ENCODE results near the gene ALKBH5. TPM values are rescaled to one million over a fixed set of nuclear protein-coding genes. Genes with fewer than 3 reads are reported as not detected.
A peak's percentile ranks its signal among the peaks of the same experiment; 100 is the strongest.

Gene ALKBH5
- total RNA-seq, 1 donor from 2014 or later, result 71.0 TPM

DNA sequence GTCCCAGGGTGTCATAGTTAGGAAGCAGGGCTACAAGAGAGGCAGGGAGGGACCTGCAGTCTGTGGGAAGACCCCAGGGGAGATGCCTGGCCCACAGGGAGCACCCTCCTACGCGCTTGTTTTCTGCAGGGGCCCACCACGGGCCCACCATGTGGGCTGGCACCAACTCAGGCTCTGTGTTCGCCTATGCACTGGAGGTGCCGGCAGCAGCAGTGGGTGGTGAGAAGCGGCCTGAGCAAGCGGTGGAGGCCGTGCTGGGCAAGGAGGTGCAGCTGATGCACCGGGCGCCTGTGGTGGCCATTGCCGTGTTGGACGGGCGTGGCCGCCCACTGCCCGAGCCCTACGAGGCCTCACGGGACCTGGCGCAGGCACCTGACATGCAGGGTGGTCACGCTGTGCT, 56.8 kb downstream of the ALKBH5 start:
- TF ChIP-seq, protein P1, sequence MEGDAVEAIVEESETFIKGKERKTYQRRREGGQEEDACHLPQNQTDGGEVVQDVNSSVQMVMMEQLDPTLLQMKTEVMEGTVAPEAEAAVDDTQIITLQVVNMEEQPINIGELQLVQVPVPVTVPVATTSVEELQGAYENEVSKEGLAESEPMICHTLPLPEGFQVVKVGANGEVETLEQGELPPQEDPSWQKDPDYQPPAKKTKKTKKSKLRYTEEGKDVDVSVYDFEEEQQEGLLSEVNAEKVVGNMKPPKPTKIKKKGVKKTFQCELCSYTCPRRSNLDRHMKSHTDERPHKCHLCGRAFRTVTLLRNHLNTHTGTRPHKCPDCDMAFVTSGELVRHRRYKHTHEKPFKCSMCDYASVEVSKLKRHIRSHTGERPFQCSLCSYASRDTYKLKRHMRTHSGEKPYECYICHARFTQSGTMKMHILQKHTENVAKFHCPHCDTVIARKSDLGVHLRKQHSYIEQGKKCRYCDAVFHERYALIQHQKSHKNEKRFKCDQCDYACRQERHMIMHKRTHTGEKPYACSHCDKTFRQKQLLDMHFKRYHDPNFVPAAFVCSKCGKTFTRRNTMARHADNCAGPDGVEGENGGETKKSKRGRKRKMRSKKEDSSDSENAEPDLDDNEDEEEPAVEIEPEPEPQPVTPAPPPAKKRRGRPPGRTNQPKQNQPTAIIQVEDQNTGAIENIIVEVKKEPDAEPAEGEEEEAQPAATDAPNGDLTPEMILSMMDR (IDR thresholded peaks at IDR 0.05; ENCODE audit: unreplicated experiment), result no peak
- peaks cover 24% of the 10 kb centered on the region for H3K36me3 Mint-ChIP-seq
- H3K4me1 Mint-ChIP-seq, result no peaks in the 10 kb centered on the region
- no peak overlapping the region for H3K4me3 Mint-ChIP-seq
- no peaks in the 10 kb centered on the region for H3K27me3 Mint-ChIP-seq (ENCODE audit: low read depth)
- no peak overlapping the region for H3K27ac Mint-ChIP-seq
- no peaks in the 10 kb centered on the region for H3K9me3 Mint-ChIP-seq
- no peak for DNase-seq (ENCODE audit: low spot score in 2 of 2, unreplicated experiment in 2 of 2)

DNA sequence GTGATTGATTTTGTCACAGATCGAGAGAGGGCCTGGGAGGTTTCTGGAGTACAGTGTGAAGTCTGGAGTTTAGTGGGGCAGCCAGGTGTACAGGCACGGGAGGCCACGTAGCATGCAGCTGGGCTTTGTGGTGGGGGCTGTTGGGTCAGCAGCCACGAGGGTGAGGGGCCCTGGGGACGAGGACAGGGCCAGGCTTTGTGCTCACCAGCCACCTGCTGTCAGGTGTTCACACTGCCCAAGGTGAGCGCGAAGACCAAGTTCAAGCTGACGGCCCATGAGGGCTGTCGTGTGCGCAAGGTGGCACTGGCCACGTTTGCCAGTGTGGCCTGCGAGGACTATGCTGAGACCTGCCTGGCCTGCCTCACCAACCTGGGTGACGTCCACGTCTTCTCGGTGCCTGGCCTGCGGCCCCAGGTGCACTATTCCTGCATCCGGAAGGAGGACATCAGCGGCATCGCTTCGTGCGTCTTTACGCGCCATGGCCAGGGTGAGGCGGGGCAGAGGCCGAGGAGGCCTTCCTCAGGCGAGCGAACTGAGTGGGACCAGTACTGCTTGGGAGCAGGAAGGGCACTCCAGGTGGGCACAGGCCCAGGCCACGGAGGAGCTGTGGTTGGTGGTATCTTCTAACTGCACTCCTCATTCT, 57.7 kb downstream of the ALKBH5 start:
- no peak for DNase-seq (ENCODE audit: low spot score in 2 of 2, unreplicated experiment in 2 of 2)
- Mint-ChIP-seq H3K36me3 (peaks cover 25% of the 10 kb centered on the region), H3K4me1 (no peaks in the 10 kb centered on the region), H3K4me3 (no peak overlapping the region), H3K9me3 (no peaks in the 10 kb centered on the region), H3K27me3 (ENCODE audit: low read depth) (no peaks in the 10 kb centered on the region), H3K27ac (no peak overlapping the region)
- TF ChIP-seq, protein P1 (IDR thresholded peaks at IDR 0.05; ENCODE audit: unreplicated experiment), result no peak

DNA sequence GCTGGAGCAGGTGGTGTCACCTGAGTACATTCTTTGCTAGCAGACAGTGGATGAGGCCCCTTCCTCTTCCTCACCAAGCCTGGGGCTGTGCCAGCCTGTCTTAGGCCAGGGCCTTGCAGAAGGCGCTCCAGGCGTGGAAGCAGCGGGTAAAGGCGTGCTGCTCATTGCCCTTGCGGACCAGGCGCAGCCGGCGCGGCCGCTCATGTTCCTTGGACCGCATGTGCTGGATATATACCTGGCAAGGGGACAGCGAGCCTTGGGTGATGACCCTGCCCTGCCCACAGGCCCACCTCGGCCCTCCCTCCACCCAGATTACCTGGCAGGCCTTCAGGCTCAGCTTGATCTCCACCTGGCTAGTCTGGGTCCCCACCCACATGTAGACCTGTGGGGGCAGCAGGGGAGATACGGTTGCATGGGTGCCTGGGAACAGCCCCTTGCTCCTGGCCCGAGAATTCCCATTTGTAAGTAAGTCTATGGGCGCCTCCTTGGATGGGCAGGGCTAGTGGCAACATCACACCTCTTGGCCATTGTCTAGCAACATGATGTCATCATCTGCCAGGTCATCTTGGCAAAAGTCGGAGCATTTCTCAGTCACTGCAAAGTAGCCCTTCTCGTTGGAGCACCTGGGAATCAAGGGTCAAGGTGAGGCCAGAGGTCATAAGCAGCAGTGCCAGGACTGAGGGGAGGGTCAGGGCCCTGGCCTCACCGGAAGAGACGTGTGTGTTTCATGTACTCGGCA, 61.6 kb downstream of the ALKBH5 start:
- Mint-ChIP-seq H3K4me3 (no peak overlapping the region), H3K27ac (no peak overlapping the region), H3K9me3 (no peaks in the 10 kb centered on the region), H3K4me1 (peaks cover 13% of the 10 kb centered on the region), H3K27me3 (ENCODE audit: low read depth) (no peaks in the 10 kb centered on the region), H3K36me3 (peaks cover 12% of the 10 kb centered on the region)
- TF ChIP-seq, protein P1 (IDR thresholded peaks at IDR 0.05; ENCODE audit: unreplicated experiment), result no peak
- no peak for DNase-seq (ENCODE audit: low spot score in 2 of 2, unreplicated experiment in 2 of 2)

DNA sequence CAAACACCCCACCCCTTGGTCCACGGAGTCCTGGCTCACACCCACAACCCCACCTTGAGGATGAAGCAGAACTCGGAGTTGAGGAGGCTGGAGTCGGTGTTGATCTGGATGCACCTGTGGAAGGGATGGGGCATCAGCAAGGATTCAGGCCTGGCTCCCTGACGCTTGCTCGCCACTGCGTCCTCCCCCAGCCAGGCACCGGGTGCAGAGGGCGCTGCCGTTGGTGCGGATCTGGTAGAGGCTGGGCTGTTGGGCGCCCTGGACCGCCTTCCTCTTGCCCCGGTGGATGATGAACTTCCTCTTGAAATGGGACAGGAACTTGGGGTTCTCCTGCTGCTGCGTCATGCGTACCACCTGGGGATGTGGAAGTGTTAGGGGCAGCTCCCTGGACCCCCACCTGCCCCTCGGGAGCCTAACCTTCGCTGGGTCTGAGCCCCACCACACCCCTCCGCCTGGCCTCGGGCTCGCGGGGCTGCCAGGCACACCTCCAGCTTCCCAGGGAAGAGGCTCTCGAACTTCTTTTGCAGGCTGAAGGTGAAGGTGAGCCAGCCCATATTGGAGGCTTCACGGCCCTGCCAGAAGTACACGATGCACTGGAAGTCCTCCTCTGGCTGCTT, 62.6 kb downstream of the ALKBH5 start:
- TF ChIP-seq, protein P1 (IDR thresholded peaks at IDR 0.05; ENCODE audit: unreplicated experiment), result no peak
- Mint-ChIP-seq H3K36me3 (peaks cover 19% of the 10 kb centered on the region), H3K4me3 (peak overlapping the region; percentile 45), H3K4me1 (peaks cover 13% of the 10 kb centered on the region), H3K27ac (no peak overlapping the region), H3K9me3 (no peaks in the 10 kb centered on the region), H3K27me3 (ENCODE audit: low read depth) (no peaks in the 10 kb centered on the region)
- no peak for DNase-seq (ENCODE audit: low spot score in 2 of 2, unreplicated experiment in 2 of 2)

DNA sequence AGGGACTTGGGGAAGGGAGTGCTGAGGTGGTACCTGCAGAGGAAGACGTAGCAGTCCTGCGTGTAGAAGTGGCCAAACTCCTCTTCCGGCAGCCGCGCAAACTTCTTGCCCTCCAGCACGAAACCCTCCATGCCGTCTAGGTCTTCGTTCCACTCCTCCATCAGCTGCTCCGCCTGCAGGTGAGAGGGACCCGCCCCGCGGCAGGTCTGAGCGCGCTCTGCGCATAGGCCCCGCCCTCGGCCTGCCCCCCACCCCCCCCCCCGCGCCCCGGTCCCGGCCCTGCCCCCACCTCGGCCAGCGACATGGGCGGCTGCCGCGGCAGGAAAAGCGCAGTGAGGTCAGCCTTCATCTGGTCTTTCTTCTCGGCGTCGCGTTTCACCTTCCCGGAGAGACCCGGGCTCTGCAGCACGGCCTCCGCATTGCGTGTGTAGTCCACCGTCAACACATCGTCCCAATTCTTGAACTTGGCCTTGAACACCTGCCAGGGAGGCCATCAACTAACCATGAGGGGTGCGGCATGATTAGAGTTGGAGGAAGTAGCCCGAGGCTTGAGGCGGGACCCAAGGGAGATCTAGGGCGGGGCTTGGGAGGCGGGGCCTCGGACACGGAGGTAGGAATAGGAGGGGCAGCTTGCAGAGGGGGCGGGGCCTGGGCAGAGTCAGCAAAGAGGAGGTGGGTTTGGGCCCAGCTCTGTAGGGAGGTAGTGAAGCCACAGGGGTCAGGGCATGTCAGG, 63.4 kb downstream of the ALKBH5 start:
- Mint-ChIP-seq H3K9me3 (no peaks in the 10 kb centered on the region), H3K27me3 (ENCODE audit: low read depth) (no peaks in the 10 kb centered on the region)

More for the DNA sequence above, 63.4 kb downstream of the ALKBH5 start:
- DNase-seq (ENCODE audit: low spot score in 2 of 2, unreplicated experiment in 2 of 2), result peak; percentile 57 to 70
- H3K36me3 Mint-ChIP-seq, result peaks cover 25% of the 10 kb centered on the region
- H3K27ac Mint-ChIP-seq, result peak overlapping the region; percentile 89
- H3K4me3 Mint-ChIP-seq, result peak overlapping the region; percentile 63
- H3K4me1 Mint-ChIP-seq, result peaks cover 13% of the 10 kb centered on the region
- TF ChIP-seq, protein P1 (IDR thresholded peaks at IDR 0.05; ENCODE audit: unreplicated experiment), result no peak

Measured in mesothelial cell of epicardium (in vitro differentiated cells).